Natural killer cell (primary cell): Measurements from ENCODE around the gene VASN. TPM values are rescaled to one million over a fixed set of nuclear protein-coding genes. Genes with fewer than 3 reads are reported as not detected.

ENCODE experiments used
- ATAC-seq, 3 donors: fragments of 150-1000 bp in 2 of 3; fragments of 200-7000 bp in 1 of 3; cut with Tn5 transposase; 1 replicate in 1 of 3; 2 replicates in 2 of 3; pipeline ENCODE4 v1.10.0; 2021; ENCODE audit warnings: mild to moderate bottlenecking in 2 of 3, moderate library complexity in 2 of 3
- DNase-seq, 2 donors: peaks; one replicate each; pipeline versions ENCODE4 v3.0.0 to v3.0.0-alpha.2; 2013 to 2021; ENCODE audit warnings: mixed read lengths in 1 of 2
- H3K27ac ChIP-seq: one replicate; pipeline ENCODE4 v1.5.1; 2013; ENCODE audit warnings: mild to moderate bottlenecking, low read length
- H3K27me3 ChIP-seq: one replicate; pipeline ENCODE4 v1.6.1; 2013; ENCODE audit warnings: low read length; ENCODE audit not compliant: control insufficient read depth, insufficient read depth
- H3K36me3 ChIP-seq: one replicate; pipeline ENCODE4 v1.6.1; 2013; ENCODE audit warnings: low read length; ENCODE audit not compliant: control insufficient read depth, insufficient read depth
- H3K4me1 ChIP-seq: one replicate; pipeline ENCODE4 v1.6.1; 2013; ENCODE audit warnings: low read length; ENCODE audit not compliant: control insufficient read depth, insufficient read depth
- H3K4me3 ChIP-seq: one replicate; pipeline ENCODE4 v1.5.1; 2013; ENCODE audit warnings: low read length
- H3K9me3 ChIP-seq: one replicate; pipeline ENCODE4 v1.6.1; 2013; ENCODE audit warnings: low read length; ENCODE audit not compliant: control insufficient read depth, insufficient read depth
- H3K27ac Mint-ChIP-seq, 2 donors: one replicate each; pipeline ENCODE4 v1.8.0; 2022; ENCODE audit warnings: mild to moderate bottlenecking in 2 of 2, mixed read lengths in 2 of 2, moderate library complexity in 1 of 2
- H3K27me3 Mint-ChIP-seq, 2 donors: one replicate each; pipeline ENCODE4 v1.8.0; 2022; ENCODE audit warnings: low read depth in 2 of 2, mixed read lengths in 2 of 2
- H3K36me3 Mint-ChIP-seq: one replicate; pipeline ENCODE4 v1.8.0; 2022; ENCODE audit warnings: mixed read lengths
- H3K4me1 Mint-ChIP-seq, 2 donors: one replicate each; pipeline ENCODE4 v1.8.0; 2022; ENCODE audit warnings: mixed read lengths in 2 of 2
- H3K4me3 Mint-ChIP-seq: one replicate; pipeline ENCODE4 v1.8.0; 2022; ENCODE audit warnings: mild to moderate bottlenecking, moderate library complexity, mixed read lengths
- H3K9me3 Mint-ChIP-seq, 2 donors: one replicate each; pipeline ENCODE4 v1.8.0; 2022; ENCODE audit warnings: mixed read lengths in 2 of 2
- WGBS: methylation state at CpG from one replicate; pipeline ENCODE4 v1.1.7; 2013; ENCODE audit warnings: missing lambda C conversion rate; ENCODE audit not compliant: insufficient coverage; 5-methylcytosine and 5-hydroxymethylcytosine counted together
- intact Hi-C: fragments of 100-400 bp; cut with micrococcal nuclease; formaldehyde crosslinking; loops from one replicate; pipeline ENCODE4 v1.14.2; 2022
- total RNA-seq, 4 donors: library from RNA; stranded (reverse); fragments of 120-200 nt in 1 of 4; gene quantifications; one replicate each; pipeline versions ENCODE4 v1.2.3 to v1.2.4, GENCODE V29; 2013 to 2022
- TF ChIP-seq, protein P1 (sequence below): fragments of 200-600 bp; IDR thresholded peaks from one replicate; pipeline ENCODE4 v1.8.0; 2022; ENCODE audit warnings: antibody characterized with exemption

VASN gene
- total RNA-seq, 3 donors from 2014 or later (not counting 1 experiment from before 2014, with no cell fraction given) = 0.35 to 0.93 (median 0.78) TPM

DNA sequence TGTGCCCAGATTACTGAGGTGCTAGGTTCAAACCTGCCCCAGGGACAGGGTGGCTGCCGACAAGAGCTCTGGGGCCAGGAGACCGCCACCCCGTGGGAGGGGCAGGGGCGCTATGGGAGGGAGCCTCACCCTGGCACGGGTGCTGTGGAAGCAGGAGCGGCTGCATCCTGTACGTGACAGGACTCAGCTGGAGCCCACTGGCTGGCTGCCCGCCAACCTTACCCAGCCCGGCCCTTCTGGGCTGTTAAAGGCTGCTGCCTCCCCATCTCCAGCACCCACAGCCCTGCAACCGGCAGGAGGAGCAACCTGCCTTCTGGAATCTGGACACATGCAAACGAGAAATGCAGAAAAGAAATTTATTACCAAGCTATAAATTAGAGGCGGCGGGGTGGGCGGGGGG, 31.7 kb upstream of the VASN start:
- TF ChIP-seq, protein P1, sequence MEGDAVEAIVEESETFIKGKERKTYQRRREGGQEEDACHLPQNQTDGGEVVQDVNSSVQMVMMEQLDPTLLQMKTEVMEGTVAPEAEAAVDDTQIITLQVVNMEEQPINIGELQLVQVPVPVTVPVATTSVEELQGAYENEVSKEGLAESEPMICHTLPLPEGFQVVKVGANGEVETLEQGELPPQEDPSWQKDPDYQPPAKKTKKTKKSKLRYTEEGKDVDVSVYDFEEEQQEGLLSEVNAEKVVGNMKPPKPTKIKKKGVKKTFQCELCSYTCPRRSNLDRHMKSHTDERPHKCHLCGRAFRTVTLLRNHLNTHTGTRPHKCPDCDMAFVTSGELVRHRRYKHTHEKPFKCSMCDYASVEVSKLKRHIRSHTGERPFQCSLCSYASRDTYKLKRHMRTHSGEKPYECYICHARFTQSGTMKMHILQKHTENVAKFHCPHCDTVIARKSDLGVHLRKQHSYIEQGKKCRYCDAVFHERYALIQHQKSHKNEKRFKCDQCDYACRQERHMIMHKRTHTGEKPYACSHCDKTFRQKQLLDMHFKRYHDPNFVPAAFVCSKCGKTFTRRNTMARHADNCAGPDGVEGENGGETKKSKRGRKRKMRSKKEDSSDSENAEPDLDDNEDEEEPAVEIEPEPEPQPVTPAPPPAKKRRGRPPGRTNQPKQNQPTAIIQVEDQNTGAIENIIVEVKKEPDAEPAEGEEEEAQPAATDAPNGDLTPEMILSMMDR = no peak
- H3K27ac ChIP-seq = no peak overlapping the region
- DNase-seq = no peak
- H3K4me3 ChIP-seq = no peak overlapping the region
- Mint-ChIP-seq H3K4me1 (peaks cover 0 to 5% of the 10 kb centered on the region in 2 donors), H3K36me3 (no peaks in the 10 kb centered on the region), H3K27ac (no peak overlapping the region), H3K4me3 (no peak overlapping the region), H3K27me3 (no peaks in the 10 kb centered on the region), H3K9me3 (no peaks in the 10 kb centered on the region)
- ATAC-seq = no peak
- H3K27me3 ChIP-seq = no peaks in the 10 kb centered on the region
- intact Hi-C loops = no loop called here
- peaks cover 24% of the 10 kb centered on the region for H3K36me3 ChIP-seq
- H3K9me3 ChIP-seq = no peaks in the 10 kb centered on the region
- WGBS = 75% methylated on average over 14 of the region's 14 CpGs
- H3K4me1 ChIP-seq = no peaks in the 10 kb centered on the region

DNA sequence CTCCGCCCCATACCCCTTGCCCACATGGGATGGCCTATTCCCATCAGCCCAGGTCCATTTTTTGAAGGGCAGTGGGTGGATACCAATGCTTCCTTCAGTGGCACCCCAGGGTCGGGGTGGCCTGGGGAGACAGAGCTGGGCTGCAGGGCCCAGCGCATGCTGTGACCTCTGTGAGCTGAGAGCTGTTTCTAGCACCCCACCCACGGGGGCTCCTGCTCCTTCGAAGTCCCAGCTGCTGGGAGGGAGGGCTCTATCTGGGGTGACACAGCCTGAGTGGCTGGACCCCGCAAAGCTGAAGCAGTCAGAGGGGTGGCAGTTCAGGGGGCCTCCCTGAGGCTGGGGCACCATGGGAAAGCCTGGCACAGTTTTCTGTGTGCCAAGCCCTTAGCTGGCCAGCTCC, 31.2 kb upstream of the VASN start:
- Histone ChIP-seq H3K36me3 (peaks cover 24% of the 10 kb centered on the region), H3K4me1 (no peaks in the 10 kb centered on the region), H3K4me3 (no peak overlapping the region), H3K27me3 (no peaks in the 10 kb centered on the region), H3K9me3 (no peaks in the 10 kb centered on the region), H3K27ac (no peak overlapping the region)
- ATAC-seq (no peak), DNase-seq (no peak)
- intact Hi-C loops = no loop called here
- no peak overlapping the region for H3K27ac Mint-ChIP-seq
- no peaks in the 10 kb centered on the region for H3K36me3 Mint-ChIP-seq
- TF ChIP-seq, protein P1 = no peak
- H3K4me1 Mint-ChIP-seq = peaks cover 0 to 5% of the 10 kb centered on the region in 2 donors
- H3K4me3 Mint-ChIP-seq = no peak overlapping the region
- H3K9me3 Mint-ChIP-seq = no peaks in the 10 kb centered on the region
- WGBS = 94% methylated on average over 6 of the region's 6 CpGs
- H3K27me3 Mint-ChIP-seq = no peaks in the 10 kb centered on the region

- Mint-ChIP-seq H3K27me3 (no peaks in the 10 kb centered on the region), H3K36me3 (no peaks in the 10 kb centered on the region), H3K27ac (no peak overlapping the region), H3K4me1 (peaks cover 0 to 10% of the 10 kb centered on the region in 2 donors), H3K4me3 (no peak overlapping the region), H3K9me3 (no peaks in the 10 kb centered on the region)
- intact Hi-C loops = no loop called here
- no peak overlapping the region for H3K4me3 ChIP-seq
- peaks cover 24% of the 10 kb centered on the region for H3K36me3 ChIP-seq
- H3K27ac ChIP-seq = no peak overlapping the region
- TF ChIP-seq, protein P1 = no peak
- H3K27me3 ChIP-seq = no peaks in the 10 kb centered on the region
- 96% methylated on average over 13 of the region's 13 CpGs for WGBS
- no peak for DNase-seq
- no peaks in the 10 kb centered on the region for H3K4me1 ChIP-seq
- ATAC-seq = no peak
- H3K9me3 ChIP-seq = no peaks in the 10 kb centered on the region
Measured at GRCh38 chr16:4341250-4341649, 30.4 kb upstream of the VASN start.
